RWPE2 (cell line): ENCODE results near the gene TMEM131.
A peak's percentile ranks its signal among the peaks of the same experiment; 100 is the strongest.

ENCODE experiments used
- ATAC-seq: fragments of 200-7000 bp; cut with Tn5 transposase; 3 replicates; pipeline ENCODE4 v1.9.1; 2021; ENCODE audit warnings: low read depth
- DNase-seq: peaks from one replicate; pipeline ENCODE4 v3.0.0-alpha.2; 2020; ENCODE audit warnings: low spot score
- H3K27ac ChIP-seq: fragments of 450-650 bp; 2 replicates; pipeline ENCODE4 v1.5.1; 2017; ENCODE audit warnings: mild to moderate bottlenecking; ENCODE audit not compliant: poor library complexity, severe bottlenecking
- H3K27me3 ChIP-seq: fragments of 250-450 bp; sonication (Bioruptor Pico); 2 replicates; pipeline ENCODE4 v1.5.1; 2021; ENCODE audit warnings: mild to moderate bottlenecking, moderate library complexity; ENCODE audit not compliant: insufficient read depth, poor library complexity, severe bottlenecking
- H3K36me3 ChIP-seq: fragments of 250-450 bp; sonication (Bioruptor Pico); 2 replicates; pipeline ENCODE4 v1.5.1; 2020; ENCODE audit warnings: low read depth, mild to moderate bottlenecking, moderate library complexity
- H3K4me1 ChIP-seq: fragments of 250-450 bp; sonication (Bioruptor Pico); 2 replicates; pipeline ENCODE4 v1.5.1; 2021; ENCODE audit warnings: mild to moderate bottlenecking, moderate library complexity; ENCODE audit not compliant: insufficient read depth, poor library complexity, severe bottlenecking
- H3K4me3 ChIP-seq: fragments of 250-450 bp; sonication (Bioruptor Pico); 2 replicates; pipeline ENCODE4 v1.5.1; 2021; ENCODE audit warnings: mild to moderate bottlenecking, moderate library complexity; ENCODE audit not compliant: severe bottlenecking
- H3K9me3 ChIP-seq: fragments of 250-450 bp; sonication (Bioruptor Pico); 2 replicates; pipeline ENCODE4 v1.5.1; 2021; ENCODE audit warnings: mild to moderate bottlenecking, moderate library complexity; ENCODE audit not compliant: severe bottlenecking
- CTCF ChIP-seq: fragments of 450-650 bp; IDR thresholded peaks from one replicate; pipeline ENCODE4 v1.5.1; 2017; ENCODE audit warnings: mild to moderate bottlenecking, moderate library complexity; ENCODE audit not compliant: poor library complexity, severe bottlenecking

Gene TMEM131

GRCh38 chr2:97935719-97936161 lies 60.0 kb downstream of the TMEM131 start:
- Histone ChIP-seq H3K27me3 (no peaks in the 10 kb centered on the region), H3K36me3 (no peaks in the 10 kb centered on the region), H3K4me1 (peaks cover 20% of the 10 kb centered on the region), H3K27ac (peak overlapping the region; percentile 24), H3K9me3 (no peaks in the 10 kb centered on the region), H3K4me3 (no peak overlapping the region)
- DNase-seq (no peak), ATAC-seq (peak; percentile 87)
- TF ChIP-seq CTCF = no peak

GRCh38 chr2:97932975-97933662 lies 62.6 kb downstream of the TMEM131 start:
- no peak for ATAC-seq

GRCh38 chr2:97931858-97932225 lies 63.9 kb downstream of the TMEM131 start:
- TF ChIP-seq CTCF = no peak

More at GRCh38 chr2:97932975-97933662, 62.6 kb downstream of the TMEM131 start:
- Histone ChIP-seq H3K36me3 (no peaks in the 10 kb centered on the region), H3K9me3 (no peaks in the 10 kb centered on the region), H3K4me1 (peaks cover 20% of the 10 kb centered on the region), H3K4me3 (no peak overlapping the region), H3K27ac (no peak overlapping the region), H3K27me3 (no peaks in the 10 kb centered on the region)
- no peak for DNase-seq
- TF ChIP-seq CTCF = no peak

GRCh38 chr2:97931118-97931857 lies 64.5 kb downstream of the TMEM131 start:
- Histone ChIP-seq H3K4me1 (peaks cover 11% of the 10 kb centered on the region), H3K36me3 (0 out of 2 replicates have a peak, but pooled peaks cover 6% of the 10 kb centered on the region), H3K27me3 (no peaks in the 10 kb centered on the region), H3K27ac (no peak overlapping the region), H3K4me3 (no peak overlapping the region), H3K9me3 (no peaks in the 10 kb centered on the region)
- DNase-seq (no peak), ATAC-seq (no peak)
- TF ChIP-seq CTCF = no peak

More at GRCh38 chr2:97931858-97932225, 63.9 kb downstream of the TMEM131 start:
- peaks cover 17% of the 10 kb centered on the region for H3K4me1 ChIP-seq
- ATAC-seq = no peak
- no peaks in the 10 kb centered on the region for H3K9me3 ChIP-seq
- no peak for DNase-seq
- no peak overlapping the region for H3K27ac ChIP-seq
- no peak overlapping the region for H3K4me3 ChIP-seq
- H3K27me3 ChIP-seq = no peaks in the 10 kb centered on the region
- H3K36me3 ChIP-seq = 0 out of 2 replicates have a peak, but pooled peaks cover 6% of the 10 kb centered on the region

- ATAC-seq (no peak), DNase-seq (no peak)
- no peak overlapping the region for H3K4me3 ChIP-seq
- no peaks in the 10 kb centered on the region for H3K4me1 ChIP-seq
- peaks cover 11% of the 10 kb centered on the region; the same call in 1 of the 2 replicates for H3K36me3 ChIP-seq
- TF ChIP-seq CTCF = no peak
- H3K27ac ChIP-seq = no peak overlapping the region
- no peaks in the 10 kb centered on the region for H3K9me3 ChIP-seq
- H3K27me3 ChIP-seq = no peaks in the 10 kb centered on the region
Observed at GRCh38 chr2:97928591-97928990, 67.2 kb downstream of the TMEM131 start.
